Trophoblast cell (in vitro differentiated cells and primary cell): ENCODE measurements around the gene GINS3. TPM values are rescaled to one million over a fixed set of nuclear protein-coding genes. Genes with fewer than 3 reads are reported as not detected.

Experiments used
- DNase-seq, 2 donors: peaks; one replicate each; pipeline ENCODE4 v3.0.0-alpha.2; 2016
- H2AFZ ChIP-seq: 2 replicates; pipeline ENCODE4 v1.6.1; 2013; ENCODE audit warnings: low read length, moderate library complexity, mild to moderate bottlenecking; ENCODE audit not compliant: insufficient read depth, poor library complexity
- H2AK5ac ChIP-seq: 2 replicates; pipeline ENCODE4 v1.6.1; 2013; ENCODE audit warnings: mild to moderate bottlenecking, low read length
- H2BK120ac ChIP-seq: 2 replicates; pipeline ENCODE4 v1.6.1; 2013; ENCODE audit warnings: low read length, mild to moderate bottlenecking, moderate library complexity; ENCODE audit not compliant: insufficient read depth, poor library complexity
- H2BK12ac ChIP-seq: 2 replicates; pipeline ENCODE4 v1.6.1; 2013; ENCODE audit warnings: mild to moderate bottlenecking, low read length, moderate library complexity
- H2BK5ac ChIP-seq: 2 replicates; pipeline ENCODE4 v1.6.1; 2013; ENCODE audit warnings: low read length, low read depth, moderate library complexity, mild to moderate bottlenecking; ENCODE audit not compliant: poor library complexity
- H3K14ac ChIP-seq: 2 replicates; pipeline ENCODE4 v1.6.1; 2013; ENCODE audit warnings: mild to moderate bottlenecking, low read length
- H3K18ac ChIP-seq: 2 replicates; pipeline ENCODE4 v1.6.1; 2013; ENCODE audit warnings: mild to moderate bottlenecking, low read length
- H3K23ac ChIP-seq: 2 replicates; pipeline ENCODE4 v1.6.1; 2013; ENCODE audit warnings: low read length
- H3K27ac ChIP-seq: 2 replicates; pipeline ENCODE4 v1.5.1; 2013; ENCODE audit warnings: low read depth, mild to moderate bottlenecking, inconsistent platforms, low read length, moderate library complexity
- H3K27me3 ChIP-seq: 2 replicates; pipeline ENCODE4 v1.6.1; 2013; ENCODE audit warnings: inconsistent platforms, mild to moderate bottlenecking, low read length, moderate library complexity; ENCODE audit not compliant: insufficient read depth
- H3K36me3 ChIP-seq, 2 experiments: 1 replicate in 1 of 2; 2 replicates in 1 of 2; pipeline ENCODE4 v1.6.1; 2013; ENCODE audit warnings: low read length in 2 of 2, mild to moderate bottlenecking in 2 of 2, moderate library complexity in 1 of 2; ENCODE audit not compliant: insufficient read depth in 2 of 2, control insufficient read depth in 1 of 2
- H3K4ac ChIP-seq: 2 replicates; pipeline ENCODE4 v1.6.1; 2013; ENCODE audit warnings: low read depth, mild to moderate bottlenecking, low read length, moderate library complexity
- H3K4me1 ChIP-seq, 2 experiments: 1 replicate in 1 of 2; 2 replicates in 1 of 2; pipeline ENCODE4 v1.6.1; 2013; ENCODE audit warnings: low read length in 2 of 2, mild to moderate bottlenecking in 2 of 2, moderate library complexity in 1 of 2; ENCODE audit not compliant: insufficient read depth in 2 of 2, control insufficient read depth in 1 of 2
- H3K4me2 ChIP-seq: 2 replicates; pipeline ENCODE4 v1.6.1; 2013; ENCODE audit warnings: inconsistent platforms, mild to moderate bottlenecking, low read length, moderate library complexity
- H3K4me3 ChIP-seq: 2 replicates; pipeline ENCODE4 v1.5.1; 2013; ENCODE audit warnings: mild to moderate bottlenecking, low read depth, low read length, inconsistent platforms
- H3K79me1 ChIP-seq: one replicate; pipeline ENCODE4 v1.6.1; 2013; ENCODE audit warnings: low read length
- H3K79me2 ChIP-seq: 2 replicates; pipeline ENCODE4 v1.6.1; 2013; ENCODE audit warnings: low read length, mild to moderate bottlenecking; ENCODE audit not compliant: control insufficient read depth, insufficient read depth, poor library complexity
- H3K9ac ChIP-seq: 2 replicates; pipeline ENCODE4 v1.6.1; 2013; ENCODE audit warnings: mild to moderate bottlenecking, low read length
- H3K9me3 ChIP-seq: 2 replicates; pipeline ENCODE4 v1.6.1; 2013; ENCODE audit warnings: low read depth, mild to moderate bottlenecking, control low read depth, inconsistent platforms, low read length; ENCODE audit not compliant: insufficient read depth
- H4K12ac ChIP-seq: 2 replicates; pipeline ENCODE4 v1.6.1; 2013; ENCODE audit warnings: low read depth, mild to moderate bottlenecking, low read length, moderate library complexity
- H4K8ac ChIP-seq: 2 replicates; pipeline ENCODE4 v1.6.1; 2013; ENCODE audit warnings: low read depth, mild to moderate bottlenecking, low read length, moderate library complexity
- H4K91ac ChIP-seq: one replicate; pipeline ENCODE4 v1.6.1; 2013; ENCODE audit warnings: low read depth, mild to moderate bottlenecking, low read length, moderate library complexity
- WGBS: extraction: QIAGEN DNeasy Blood & Tissue Kit; methylation state at CpG from one replicate; pipeline ENCODE4 v1.1.7; 2013; ENCODE audit warnings: missing lambda C conversion rate; ENCODE audit not compliant: insufficient read length, insufficient coverage; ENCODE audit errors: extremely low coverage; 5-methylcytosine and 5-hydroxymethylcytosine counted together
- polyA plus RNA-seq: library from polyadenylated mRNA; stranded (reverse); fragments of 200-250 nt; gene quantifications from 2 replicates; pipeline ENCODE4 v1.2.3, GENCODE V29; 2013

GINS3 gene
- 6.2 and 6.5 TPM in 2 replicates for polyA plus RNA-seq

DNA sequence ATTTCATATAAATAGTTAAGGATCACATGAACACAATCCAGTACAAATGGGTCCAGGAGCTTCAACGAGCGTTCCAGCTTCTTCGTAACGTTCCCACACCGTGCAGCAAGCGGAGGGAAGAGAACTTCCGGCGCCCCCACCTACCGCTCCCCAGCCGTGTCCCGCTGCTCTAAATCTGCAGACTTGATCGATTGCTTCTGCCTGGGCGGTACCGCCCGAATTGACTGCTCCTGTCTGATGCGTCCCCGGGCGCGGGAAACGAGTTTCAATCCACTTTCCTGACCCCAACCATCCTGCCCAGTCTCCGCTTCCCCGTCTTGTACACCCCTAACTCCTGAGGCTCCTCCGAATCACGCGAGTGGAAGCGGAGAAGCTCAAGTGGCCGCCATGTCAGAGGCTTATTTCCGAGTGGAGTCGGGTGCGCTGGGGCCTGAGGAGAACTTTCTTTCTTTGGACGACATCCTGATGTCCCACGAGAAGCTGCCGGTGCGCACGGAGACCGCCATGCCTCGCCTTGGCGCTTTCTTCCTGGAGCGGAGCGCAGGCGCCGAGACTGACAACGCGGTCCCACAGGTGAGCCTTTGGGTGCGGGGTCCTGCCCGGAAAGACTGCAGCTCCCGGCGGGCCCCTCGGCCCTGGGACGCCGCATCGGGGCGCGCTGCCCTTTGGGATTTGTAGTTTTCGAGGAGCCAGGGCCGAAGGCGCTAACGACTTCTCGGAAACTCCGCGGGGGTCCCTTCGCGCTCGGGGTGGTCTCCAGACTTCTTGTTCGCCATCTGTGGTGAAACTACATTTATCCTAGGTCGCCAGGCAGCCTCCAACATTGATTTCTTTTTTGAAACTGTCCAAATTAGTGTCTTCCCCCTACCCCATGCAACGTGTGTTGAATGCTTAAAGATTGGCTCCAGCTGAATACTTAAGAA, at the start of gene GINS3:
TSS of gene GINS3 (plus strand) at position 257 of the 923 bp plus-strand sequence. CDS start at position 388, 131 bp downstream.
- Histone ChIP-seq H2AFZ (peak within 1 kb of the TSS; percentile 100), H4K8ac (peak within 1 kb of the TSS; percentile 96), H3K4me1 (no peaks in the 10 kb centered on the region), H2BK5ac (peak within 1 kb of the TSS; percentile 50), H3K4me3 (peak within 1 kb of the TSS; percentile 84), H3K4me2 (peak within 1 kb of the TSS; percentile 64), H2BK120ac (peak within 1 kb of the TSS; percentile 59), H3K27ac (peak within 1 kb of the TSS; percentile 22), H2AK5ac (no peak within 1 kb of the TSS), H3K27me3 (no peaks in the 10 kb centered on the region), H3K9me3 (no peaks in the 10 kb centered on the region), H3K79me1 (peaks cover 4% of the 10 kb centered on the region), H4K12ac (peak within 1 kb of the TSS; percentile 68), H3K18ac (peak within 1 kb of the TSS; percentile 64), H2BK12ac (no peak within 1 kb of the TSS), H3K9ac (peak within 1 kb of the TSS; percentile 85), H3K79me2 (peaks cover 3% of the 10 kb centered on the region), H3K14ac (peak within 1 kb of the TSS; percentile 89), H3K4ac (no peak within 1 kb of the TSS), H3K36me3 (no peaks in the 10 kb centered on the region), H4K91ac (peak within 1 kb of the TSS; percentile 69), H3K23ac (no peak within 1 kb of the TSS)
- WGBS: no CpG with 5 or more reads among the region's 67 CpGs
- peak; percentile 60 to 81 for DNase-seq

DNA sequence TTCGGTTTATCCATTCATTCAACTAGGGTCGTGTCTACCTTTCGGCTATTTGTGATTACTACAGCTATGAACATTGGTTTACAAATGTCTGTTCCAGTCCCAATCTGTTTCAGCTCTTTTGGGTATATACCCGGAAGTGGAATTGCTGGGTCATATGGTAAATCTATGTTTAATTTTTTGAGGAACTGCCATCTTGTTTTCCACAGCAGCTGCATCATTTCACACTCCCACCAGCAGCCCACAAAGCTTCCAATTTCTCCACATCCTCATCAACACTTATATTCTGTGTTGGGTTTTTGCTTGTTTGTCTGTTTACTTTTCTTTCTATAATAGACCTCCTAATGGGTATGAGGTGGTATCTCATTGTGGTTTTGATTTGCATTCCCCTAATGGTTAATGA, 48.7 kb upstream of the GINS3 start:
- no peak overlapping the region for H3K27ac ChIP-seq
- no peak overlapping the region for H2AFZ ChIP-seq
- H3K4ac ChIP-seq: no peak overlapping the region
- H3K4me2 ChIP-seq: no peak overlapping the region
- H3K14ac ChIP-seq: no peak overlapping the region
- no peaks in the 10 kb centered on the region for H3K36me3 ChIP-seq
- no peaks in the 10 kb centered on the region for H3K27me3 ChIP-seq
- no peak overlapping the region for H3K4me3 ChIP-seq
- H3K9ac ChIP-seq: no peak overlapping the region
- H2BK120ac ChIP-seq: no peak overlapping the region
- H2BK5ac ChIP-seq: no peak overlapping the region
- no CpG with 5 or more reads among the region's 4 CpGs for WGBS
- no peak overlapping the region for H3K18ac ChIP-seq
- H3K79me1 ChIP-seq: no peaks in the 10 kb centered on the region
- DNase-seq: no peak
- no peak overlapping the region for H4K12ac ChIP-seq
- H4K8ac ChIP-seq: no peak overlapping the region
- H3K9me3 ChIP-seq: no peaks in the 10 kb centered on the region
- no peak overlapping the region for H2AK5ac ChIP-seq
- H4K91ac ChIP-seq: no peak overlapping the region
- H3K4me1 ChIP-seq: no peaks in the 10 kb centered on the region
- no peak overlapping the region for H3K23ac ChIP-seq
- H2BK12ac ChIP-seq: no peak overlapping the region
- H3K79me2 ChIP-seq: no peaks in the 10 kb centered on the region

DNA sequence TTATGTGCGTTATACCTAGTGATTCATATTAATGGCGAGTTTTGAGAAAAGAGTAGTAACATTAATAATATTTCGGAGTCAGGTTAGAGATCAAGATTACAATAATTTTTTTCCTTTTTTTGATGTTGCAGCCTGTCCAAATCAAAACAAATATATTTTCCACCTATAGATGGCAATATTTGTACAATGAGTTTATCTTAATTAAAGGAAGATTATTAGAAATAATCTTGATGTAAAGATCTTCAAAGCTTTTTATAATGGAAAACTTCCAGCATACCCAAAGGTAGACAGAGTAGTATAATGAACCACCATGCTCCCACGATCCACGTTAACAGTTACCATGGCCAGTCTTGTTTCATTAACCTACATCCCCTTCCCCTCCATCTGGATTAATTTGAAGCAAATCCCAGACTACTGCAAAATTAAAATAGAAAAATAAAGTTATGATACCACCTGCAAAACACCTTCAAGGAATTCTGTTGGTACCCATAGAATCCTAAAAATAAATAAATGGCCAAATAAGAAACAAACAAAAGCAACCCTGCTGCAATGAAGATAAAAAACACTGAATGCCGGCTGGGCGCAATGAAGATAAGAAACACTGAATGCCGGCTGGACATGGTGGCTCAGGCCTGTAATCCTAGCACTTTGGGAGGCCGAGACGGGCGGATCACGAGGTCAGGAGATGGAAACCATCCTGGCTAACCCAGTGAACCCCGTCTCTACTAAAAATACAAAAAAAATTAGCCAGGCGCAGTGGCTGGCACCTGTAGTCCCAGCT, 46.5 kb upstream of the GINS3 start:
- H3K79me2 ChIP-seq: no peaks in the 10 kb centered on the region
- no peak overlapping the region for H4K91ac ChIP-seq
- H3K4ac ChIP-seq: no peak overlapping the region
- no peak overlapping the region for H4K12ac ChIP-seq
- H3K18ac ChIP-seq: no peak overlapping the region
- no peaks in the 10 kb centered on the region for H3K9me3 ChIP-seq
- H3K4me2 ChIP-seq: no peak overlapping the region
- H3K23ac ChIP-seq: no peak overlapping the region
- no peak overlapping the region for H3K27ac ChIP-seq
- no peak overlapping the region for H3K4me3 ChIP-seq
- H3K4me1 ChIP-seq: no peaks in the 10 kb centered on the region
- H3K27me3 ChIP-seq: no peaks in the 10 kb centered on the region
- no peaks in the 10 kb centered on the region for H3K79me1 ChIP-seq
- H2BK12ac ChIP-seq: no peak overlapping the region
- DNase-seq: no peak
- no peaks in the 10 kb centered on the region for H3K36me3 ChIP-seq
- H3K9ac ChIP-seq: no peak overlapping the region
- WGBS: no CpG with 5 or more reads among the region's 14 CpGs
- no peak overlapping the region for H4K8ac ChIP-seq
- H2BK5ac ChIP-seq: no peak overlapping the region
- no peak overlapping the region for H2BK120ac ChIP-seq
- no peak overlapping the region for H2AFZ ChIP-seq
- no peak overlapping the region for H2AK5ac ChIP-seq
- H3K14ac ChIP-seq: no peak overlapping the region

DNA sequence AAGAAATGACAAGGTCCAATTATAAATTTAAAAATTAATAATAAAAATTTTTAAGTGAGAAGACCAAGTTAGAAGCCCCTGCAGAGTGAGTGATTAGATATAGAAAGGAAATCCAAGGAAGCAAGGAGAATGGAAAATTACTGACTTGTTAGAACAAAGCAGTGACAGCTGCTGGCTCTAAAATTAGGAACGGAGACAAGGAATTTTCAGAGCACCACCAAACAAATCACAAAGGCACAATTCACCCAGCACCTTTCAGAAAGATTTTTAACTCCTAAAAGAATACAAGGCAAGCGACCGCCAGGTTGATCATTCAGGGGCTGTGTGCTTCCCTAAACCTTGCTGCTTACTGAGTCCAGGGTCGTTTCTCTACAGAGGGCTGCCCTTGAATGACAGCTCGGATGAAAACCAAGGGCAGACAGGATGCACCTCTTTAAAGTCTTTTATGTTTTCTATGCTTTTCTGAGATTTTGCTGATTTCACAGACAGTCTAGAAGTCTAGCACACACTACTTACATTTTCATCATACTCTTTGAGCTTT, 45.4 kb upstream of the GINS3 start:
- Histone ChIP-seq H3K79me2 (no peaks in the 10 kb centered on the region), H2AFZ (no peak overlapping the region), H3K36me3 (no peaks in the 10 kb centered on the region), H3K4me2 (no peak overlapping the region), H2BK120ac (no peak overlapping the region), H3K9ac (no peak overlapping the region), H3K4me1 (no peaks in the 10 kb centered on the region), H3K4me3 (no peak overlapping the region), H4K91ac (no peak overlapping the region), H3K18ac (no peak overlapping the region), H4K8ac (no peak overlapping the region), H2BK5ac (no peak overlapping the region), H4K12ac (no peak overlapping the region), H3K79me1 (no peaks in the 10 kb centered on the region), H3K27ac (no peak overlapping the region), H2BK12ac (no peak overlapping the region), H3K9me3 (no peaks in the 10 kb centered on the region), H3K14ac (no peak overlapping the region), H2AK5ac (no peak overlapping the region), H3K23ac (no peak overlapping the region), H3K4ac (no peak overlapping the region), H3K27me3 (no peaks in the 10 kb centered on the region)
- no peak for DNase-seq
- WGBS: no CpG with 5 or more reads among the region's 5 CpGs
